Activated CD4-positive, alpha-beta T cell treated with anti-CD3 and anti-CD28 coated beads, Interleukin-2, amount 10 ng/mL, durations not matched to agents 24 days and 14 days (primary cell): ENCODE results near the gene KIF20B. TPM values are rescaled to one million over a fixed set of nuclear protein-coding genes. Genes with fewer than 3 reads are reported as not detected.
A peak's percentile ranks its signal among the peaks of the same experiment; 100 is the strongest.
"Not testable (repeated sequence)": the region's sequence is repeated elsewhere in the genome, so short reads cannot be mapped to it uniquely, and the experiment has no call there.

Experiments used
- DNase-seq: peaks from one replicate; pipeline ENCODE4 v3.0.0; 2022
- H3K27ac Mint-ChIP-seq: one replicate; pipeline ENCODE4 v1.8.0; 2022; ENCODE audit warnings: mild to moderate bottlenecking, mixed read lengths
- H3K27me3 Mint-ChIP-seq: one replicate; pipeline ENCODE4 v1.8.0; 2022; ENCODE audit warnings: mixed read lengths
- H3K36me3 Mint-ChIP-seq: one replicate; pipeline ENCODE4 v1.8.0; 2022; ENCODE audit warnings: low read depth, mild to moderate bottlenecking, mixed read lengths
- H3K4me1 Mint-ChIP-seq: one replicate; pipeline ENCODE4 v1.8.0; 2021; ENCODE audit warnings: mixed read lengths
- H3K4me3 Mint-ChIP-seq: one replicate; pipeline ENCODE4 v1.8.0; 2022; ENCODE audit warnings: mild to moderate bottlenecking, moderate library complexity, mixed read lengths
- H3K9me3 Mint-ChIP-seq: one replicate; pipeline ENCODE4 v1.8.0; 2021; ENCODE audit warnings: mixed read lengths
- intact Hi-C: fragments of 100-400 bp; cut with micrococcal nuclease; formaldehyde crosslinking; loops from one replicate; pipeline ENCODE4 v1.15.1; 2023
- total RNA-seq: library from RNA; stranded (reverse); gene quantifications from 2 replicates; pipeline ENCODE4 v1.2.3, GENCODE V29; 2022

KIF20B gene
- total RNA-seq, 1 donor from 2014 or later: 55.6 TPM

DNA sequence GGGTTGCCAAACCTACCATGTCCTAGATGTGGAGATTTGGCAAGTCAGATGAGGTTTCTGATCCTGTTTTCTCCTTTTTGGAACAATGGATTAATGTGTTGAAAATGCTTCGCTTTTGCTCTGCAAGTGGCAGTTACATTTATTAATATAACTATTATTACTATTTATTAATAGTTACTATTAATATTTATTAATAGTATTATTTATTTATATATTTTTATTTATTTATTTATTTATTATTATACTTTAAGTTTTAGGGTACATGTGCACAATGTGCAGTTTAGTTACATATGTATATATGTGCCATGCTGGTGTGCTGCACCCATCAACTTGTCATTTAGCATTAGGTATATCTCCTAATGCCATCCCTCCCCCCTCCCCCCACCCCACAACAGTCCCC is 62.3 kb downstream of the KIF20B start:
- intact Hi-C loops, H3K4me3 Mint-ChIP-seq, H3K9me3 Mint-ChIP-seq, H3K27ac Mint-ChIP-seq, DNase-seq, H3K27me3 Mint-ChIP-seq: not testable (repeated sequence)
- peaks cover 68% of the 10 kb centered on the region for H3K36me3 Mint-ChIP-seq
- peaks cover 10% of the 10 kb centered on the region for H3K4me1 Mint-ChIP-seq

- H3K4me1 Mint-ChIP-seq: peaks cover 22% of the 10 kb centered on the region
These were observed 70.3 kb downstream of the KIF20B start for GRCh38 chr10:89771684-89772083.

DNA sequence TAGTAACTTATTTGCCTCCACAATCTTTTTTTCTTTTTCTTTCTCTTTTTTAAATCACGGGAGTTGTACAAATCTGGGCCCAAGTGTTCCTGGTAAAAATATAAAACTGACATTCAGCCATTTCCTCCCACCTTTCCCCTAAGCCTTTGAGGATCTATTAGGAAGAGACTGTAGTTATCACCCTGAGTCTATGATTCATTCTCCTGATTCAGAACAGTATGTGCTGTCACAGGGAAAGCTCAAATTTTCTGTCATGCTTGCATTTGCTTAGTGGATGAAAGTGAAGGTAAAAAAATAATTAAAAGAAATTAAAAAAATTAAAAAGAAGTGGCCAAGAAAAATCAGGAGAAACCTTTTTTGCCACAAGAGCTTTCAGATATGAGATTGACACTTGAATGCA is 71.7 kb downstream of the KIF20B start:
- intact Hi-C loops: no loop called here
- Mint-ChIP-seq H3K9me3 (peaks cover 4% of the 10 kb centered on the region), H3K36me3 (peaks cover 58% of the 10 kb centered on the region), H3K27me3 (no peaks in the 10 kb centered on the region), H3K4me1 (peaks cover 18% of the 10 kb centered on the region), H3K27ac (no peak overlapping the region), H3K4me3 (no peak overlapping the region)
- no peak for DNase-seq

More at GRCh38 chr10:89771684-89772083, 70.3 kb downstream of the KIF20B start:
- intact Hi-C loops: no loop called here
- Mint-ChIP-seq H3K9me3 (no peaks in the 10 kb centered on the region), H3K27me3 (no peaks in the 10 kb centered on the region), H3K27ac (no peak overlapping the region), H3K36me3 (peaks cover 56% of the 10 kb centered on the region), H3K4me3 (no peak overlapping the region)
- DNase-seq: no peak

GRCh38 chr10:89776665-89777064 is 75.3 kb downstream of the KIF20B start:
- intact Hi-C loops: no loop called here
- peaks cover 2% of the 10 kb centered on the region for H3K4me1 Mint-ChIP-seq

DNA sequence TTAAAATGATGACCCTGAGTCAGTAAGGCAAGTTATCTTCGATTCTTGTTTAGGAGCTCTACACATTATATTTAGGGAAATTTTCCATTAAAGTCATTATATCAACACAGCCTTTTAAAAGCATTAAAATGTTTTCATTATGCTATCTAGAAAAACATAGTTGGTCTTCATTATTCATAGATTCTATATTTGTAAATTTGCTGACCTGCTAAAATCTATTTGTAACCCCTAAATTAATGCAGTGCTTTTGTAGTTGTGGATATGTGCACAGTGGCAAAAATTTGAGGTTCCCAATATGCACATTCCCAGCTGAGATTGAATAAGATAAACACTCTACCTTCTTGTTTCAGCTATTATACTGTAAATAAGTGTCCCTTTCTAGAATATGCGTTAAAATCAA is 81.1 kb downstream of the KIF20B start:
- no peaks in the 10 kb centered on the region for H3K27me3 Mint-ChIP-seq
- peaks cover 31% of the 10 kb centered on the region for H3K36me3 Mint-ChIP-seq
- no peak for DNase-seq
- no peak overlapping the region for H3K4me3 Mint-ChIP-seq
- no peaks in the 10 kb centered on the region for H3K4me1 Mint-ChIP-seq
- H3K27ac Mint-ChIP-seq: no peak overlapping the region
- no peaks in the 10 kb centered on the region for H3K9me3 Mint-ChIP-seq
- intact Hi-C loops: no loop called here

More at GRCh38 chr10:89776665-89777064, 75.3 kb downstream of the KIF20B start:
- peaks cover 4% of the 10 kb centered on the region for H3K9me3 Mint-ChIP-seq
- no peak overlapping the region for H3K4me3 Mint-ChIP-seq
- H3K36me3 Mint-ChIP-seq: peaks cover 56% of the 10 kb centered on the region
- no peak for DNase-seq
- H3K27ac Mint-ChIP-seq: no peak overlapping the region
- H3K27me3 Mint-ChIP-seq: no peaks in the 10 kb centered on the region

DNA sequence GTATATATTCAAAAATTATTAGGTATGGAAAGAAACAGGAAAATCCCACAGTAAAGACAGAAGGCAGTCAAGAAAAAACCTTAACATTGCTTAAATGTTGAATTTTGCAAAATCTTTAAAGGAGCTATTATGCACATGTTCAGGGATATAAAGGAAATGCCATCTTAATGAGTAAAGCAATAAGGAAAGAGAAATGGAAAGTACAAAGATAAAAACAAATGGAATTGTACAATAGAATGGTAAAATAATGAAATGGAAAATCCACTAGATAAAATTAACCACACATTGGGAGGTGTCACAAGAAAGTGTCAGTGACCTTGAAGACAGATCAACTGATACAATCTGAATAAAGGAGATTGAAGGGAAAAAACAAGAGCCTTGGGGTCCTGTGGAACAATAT is 82.0 kb downstream of the KIF20B start:
- DNase-seq: no peak
- Mint-ChIP-seq H3K4me1 (no peaks in the 10 kb centered on the region), H3K36me3 (peaks cover 27% of the 10 kb centered on the region), H3K4me3 (no peak overlapping the region), H3K9me3 (no peaks in the 10 kb centered on the region), H3K27me3 (no peaks in the 10 kb centered on the region), H3K27ac (no peak overlapping the region)
- intact Hi-C loops: no loop called here

GRCh38 chr10:89785095-89785494 is 83.7 kb downstream of the KIF20B start:
- DNase-seq: peak; percentile 59
- Mint-ChIP-seq H3K36me3 (peaks cover 14% of the 10 kb centered on the region), H3K27me3 (no peaks in the 10 kb centered on the region), H3K4me1 (peaks cover 7% of the 10 kb centered on the region), H3K9me3 (no peaks in the 10 kb centered on the region), H3K27ac (no peak overlapping the region), H3K4me3 (no peak overlapping the region)
- intact Hi-C loops: no loop called here

DNA sequence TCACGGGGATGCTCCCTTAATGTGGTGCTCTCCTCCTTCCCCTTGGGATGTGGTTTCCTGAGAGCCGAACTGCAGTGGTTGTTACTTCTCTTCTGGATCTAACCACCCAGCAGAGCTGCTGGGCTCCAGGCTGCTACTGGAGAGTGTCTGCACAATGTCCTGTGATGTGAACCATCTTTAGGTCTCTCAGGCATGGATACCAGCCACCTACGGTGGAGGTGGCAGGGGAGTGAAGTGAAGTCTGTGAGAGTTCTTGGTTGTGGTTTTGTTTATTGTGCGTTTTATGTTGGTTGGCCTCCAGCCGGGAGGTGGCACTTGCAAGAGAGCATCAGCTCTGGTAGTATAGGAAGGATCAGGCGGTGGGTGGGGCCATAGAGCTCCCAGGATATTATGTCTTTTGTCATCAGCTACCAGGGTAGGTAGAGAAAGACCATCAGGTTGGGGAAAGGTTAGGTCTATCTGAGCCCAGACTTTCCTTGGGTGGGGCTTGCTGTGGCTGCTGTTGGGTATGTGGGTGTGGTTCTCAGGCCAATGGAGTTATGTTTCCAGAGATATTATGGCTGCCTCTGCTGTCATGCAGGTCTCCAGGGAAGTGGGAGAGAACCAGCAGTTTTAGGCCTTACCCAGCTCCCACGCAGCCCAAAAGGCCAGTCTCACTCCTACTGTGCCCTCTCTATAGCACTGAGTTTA is 87.9 kb downstream of the KIF20B start:
- Mint-ChIP-seq H3K4me1 (peaks cover 7% of the 10 kb centered on the region), H3K36me3 (no peaks in the 10 kb centered on the region), H3K9me3 (no peaks in the 10 kb centered on the region), H3K27ac (no peak overlapping the region), H3K27me3 (peaks cover 3% of the 10 kb centered on the region), H3K4me3 (no peak overlapping the region)
- intact Hi-C loops: no loop called here
- DNase-seq: peak; percentile 57

DNA sequence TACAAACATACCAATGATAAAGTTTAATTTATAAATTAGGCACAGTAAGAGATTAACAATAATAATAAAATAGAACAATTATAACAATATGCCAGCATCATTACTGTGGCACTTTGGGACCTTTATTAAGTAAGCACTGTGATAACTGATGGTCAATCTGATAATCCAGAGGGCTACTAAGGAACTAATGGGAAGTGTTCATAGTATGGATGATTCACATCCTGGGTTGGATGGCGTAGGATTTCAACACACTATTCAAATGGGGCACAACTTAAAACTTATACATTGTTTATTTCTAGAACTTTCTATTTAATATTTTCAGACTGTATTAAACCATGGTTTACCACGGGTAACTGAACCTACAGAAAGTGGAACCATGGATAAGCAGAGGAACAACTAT is 90.8 kb downstream of the KIF20B start:
- no peaks in the 10 kb centered on the region for H3K9me3 Mint-ChIP-seq
- peaks cover 3% of the 10 kb centered on the region for H3K27me3 Mint-ChIP-seq
- intact Hi-C loops: loop anchor here (2.0 to 10.0 kb wide), 3 partner anchors 163 to 367 kb away; no protein-coding TSS in a partner anchor
- H3K4me1 Mint-ChIP-seq: peaks cover 7% of the 10 kb centered on the region
- DNase-seq: no peak
- H3K36me3 Mint-ChIP-seq: no peaks in the 10 kb centered on the region
- no peak overlapping the region for H3K4me3 Mint-ChIP-seq
- H3K27ac Mint-ChIP-seq: no peak overlapping the region

GRCh38 chr10:89793649-89794254 is 92.4 kb downstream of the KIF20B start:
- intact Hi-C loops: loop anchor here (1.0 to 10.0 kb wide), 4 partner anchors 161 to 1078 kb away; partner anchors contain the start of gene RPP30
- H3K4me3 Mint-ChIP-seq: no peak overlapping the region

GRCh38 chr10:89795840-89796239 is 94.5 kb downstream of the KIF20B start:
- intact Hi-C loops: loop anchor here (10.0 kb wide), 2 partner anchors 159 to 371 kb away; no protein-coding TSS in a partner anchor
- no peaks in the 10 kb centered on the region for H3K4me1 Mint-ChIP-seq
- peaks cover 3% of the 10 kb centered on the region for H3K27me3 Mint-ChIP-seq
- no peak for DNase-seq
- no peaks in the 10 kb centered on the region for H3K36me3 Mint-ChIP-seq
- no peaks in the 10 kb centered on the region for H3K9me3 Mint-ChIP-seq
- H3K4me3 Mint-ChIP-seq: no peak overlapping the region
- H3K27ac Mint-ChIP-seq: no peak overlapping the region

More at GRCh38 chr10:89793649-89794254, 92.4 kb downstream of the KIF20B start:
- no peaks in the 10 kb centered on the region for H3K36me3 Mint-ChIP-seq
- H3K27ac Mint-ChIP-seq: no peak overlapping the region
- peaks cover 7% of the 10 kb centered on the region for H3K4me1 Mint-ChIP-seq
- H3K9me3 Mint-ChIP-seq: no peaks in the 10 kb centered on the region
- DNase-seq: peak; percentile 83
- peaks cover 3% of the 10 kb centered on the region for H3K27me3 Mint-ChIP-seq

DNA sequence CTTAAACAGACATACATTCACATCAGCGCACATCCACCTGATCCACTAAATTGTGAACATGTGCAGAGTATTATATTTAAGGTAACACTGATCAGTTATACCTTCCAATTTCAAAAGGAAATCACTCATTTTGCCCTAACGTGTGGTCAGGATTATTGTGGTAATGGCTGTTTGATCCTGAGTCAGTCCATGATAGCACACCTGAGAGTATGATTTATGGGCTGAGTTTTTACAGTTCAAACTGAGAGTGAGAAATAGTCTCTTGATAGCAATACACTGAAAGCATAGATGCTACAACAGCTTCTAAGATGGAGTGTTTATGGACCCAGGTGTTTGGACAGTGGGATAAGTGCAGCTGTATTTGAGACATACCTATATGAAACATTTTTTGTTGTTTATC is 96.7 kb downstream of the KIF20B start:
- Mint-ChIP-seq H3K9me3 (no peaks in the 10 kb centered on the region), H3K4me3 (no peak overlapping the region), H3K36me3 (no peaks in the 10 kb centered on the region), H3K4me1 (no peaks in the 10 kb centered on the region), H3K27ac (no peak overlapping the region), H3K27me3 (peaks cover 5% of the 10 kb centered on the region)
- intact Hi-C loops: loop anchor here (10.0 kb wide), 2 partner anchors 157 to 373 kb away; no protein-coding TSS in a partner anchor
- no peak for DNase-seq

DNA sequence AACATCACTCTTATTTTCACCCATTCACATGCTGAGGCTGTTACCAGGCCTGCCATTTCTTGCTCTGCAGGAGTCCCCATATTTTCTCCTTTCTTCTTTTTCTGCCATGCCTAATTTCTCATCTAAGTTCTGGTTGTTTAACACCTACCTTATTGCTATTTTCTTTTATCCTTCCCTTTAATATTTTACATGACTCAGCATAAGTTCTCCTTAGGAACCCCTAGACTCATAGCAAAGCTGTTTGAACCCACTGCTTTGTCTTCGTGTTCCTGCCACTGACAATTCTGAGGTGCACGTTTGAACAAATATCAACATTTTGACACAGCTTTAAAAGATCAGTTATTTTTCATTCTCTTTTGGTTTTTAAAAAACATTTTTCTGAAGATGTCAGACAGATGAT is 98.2 kb downstream of the KIF20B start:
- Mint-ChIP-seq H3K4me1 (peaks cover 7% of the 10 kb centered on the region), H3K27me3 (peaks cover 7% of the 10 kb centered on the region), H3K9me3 (no peaks in the 10 kb centered on the region), H3K36me3 (no peaks in the 10 kb centered on the region), H3K27ac (no peak overlapping the region), H3K4me3 (no peak overlapping the region)
- DNase-seq: no peak
- intact Hi-C loops: loop anchor here (10.0 kb wide), 2 partner anchors 155 to 375 kb away; no protein-coding TSS in a partner anchor

DNA sequence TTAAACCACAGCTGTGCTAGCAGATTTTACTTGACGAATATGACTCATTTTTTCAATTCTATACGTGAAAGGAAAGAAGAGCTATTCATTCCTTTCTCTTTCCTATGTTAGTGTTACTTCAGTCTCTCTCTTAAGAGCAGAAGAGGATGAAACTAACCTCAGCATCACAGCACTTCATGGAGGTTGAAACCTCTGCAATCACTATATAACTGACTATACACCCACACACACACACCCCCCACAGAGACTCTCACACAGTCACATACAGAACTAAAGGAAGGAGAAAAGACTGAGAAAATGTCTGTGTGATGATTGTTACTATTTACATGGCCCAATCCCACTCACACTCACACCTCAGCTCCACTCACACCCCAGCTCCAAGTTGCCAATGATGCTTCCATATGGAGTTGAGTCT is 104.2 kb downstream of the KIF20B start:
- Mint-ChIP-seq H3K27ac (peak overlapping the region; percentile 27), H3K27me3 (peaks cover 22% of the 10 kb centered on the region), H3K4me3 (no peak overlapping the region), H3K9me3 (no peaks in the 10 kb centered on the region), H3K4me1 (peaks cover 21% of the 10 kb centered on the region), H3K36me3 (no peaks in the 10 kb centered on the region)
- peak; percentile 65 for DNase-seq
- intact Hi-C loops: loop anchor here (1.0 to 2.0 kb wide), 4 partner anchors 57 to 1067 kb away; no protein-coding TSS in a partner anchor
